Endothelial cell of umbilical vein (primary cell): ENCODE results near the gene MAP3K10. TPM values are rescaled to one million over a fixed set of nuclear protein-coding genes. Genes with fewer than 3 reads are reported as not detected.

Experiments
- BruUV-seq: library from RNA; stranded (reverse); fragments of 400-500 nt; replicated peaks from 2 replicates; lab custom pipeline; 2021; lab: Mats Ljungman, UMichigan
- CTCF ChIA-PET: fragments of 300-600, 350-600 bp; sonication (Branson Sonifier 250); formaldehyde crosslinking; loops from one replicate; lab custom pipeline; 2021; ENCODE audit warnings: antibody characterized with exemption, inconsistent platforms; lab: Charles Lee
- POLR2A ChIA-PET: fragments of 300-600, 350-600 bp; sonication (Branson Sonifier 250); formaldehyde crosslinking; loops from one replicate; lab custom pipeline; 2021; ENCODE audit warnings: antibody characterized with exemption, inconsistent platforms; lab: Charles Lee
- DNase-seq: peaks from one replicate; pipeline ENCODE4 v3.0.0-alpha.2; 2011; ENCODE audit warnings: low read depth, low spot score
- FAIRE-seq: peaks from 2 replicates; lab custom pipeline; 2011; peaks lifted over from hg19 to GRCh38; lab: Jason Lieb, UNC
- H2AFZ ChIP-seq: 2 replicates; pipeline ENCODE4 v1.6.0; 2012; ENCODE audit warnings: low read depth, low read length, control low read depth, inconsistent platforms
- H3K27ac ChIP-seq: 2 replicates; pipeline ENCODE4 v1.5.1; 2011; ENCODE audit warnings: low read depth, mild to moderate bottlenecking, control low read depth, low read length, moderate library complexity; ENCODE audit not compliant: insufficient read depth
- H3K27me3 ChIP-seq, 2 experiments: 2 replicates each; pipeline versions ENCODE4 v1.6.0 to v1.6.1; 2011; ENCODE audit warnings: low read length in 2 of 2, mixed read lengths in 1 of 2; ENCODE audit not compliant: control insufficient read depth in 2 of 2, insufficient read depth in 2 of 2
- H3K36me3 ChIP-seq, 2 experiments: 2 replicates in 1 of 2; 3 replicates in 1 of 2; pipeline ENCODE4 v1.5.1; 2011; ENCODE audit warnings: low read length in 2 of 2, mild to moderate bottlenecking in 1 of 2, moderate library complexity in 1 of 2; ENCODE audit not compliant: control insufficient read depth in 2 of 2, insufficient read depth in 2 of 2; ENCODE audit errors: extremely low read depth in 1 of 2
- H3K4me1 ChIP-seq: 3 replicates; pipeline ENCODE4 v1.5.1; 2011; ENCODE audit warnings: mild to moderate bottlenecking, low read length; ENCODE audit not compliant: control insufficient read depth, insufficient read depth; ENCODE audit errors: extremely low read depth
- H3K4me2 ChIP-seq: 2 replicates; pipeline ENCODE4 v1.6.1; 2011; ENCODE audit warnings: low read length, control low read depth, mixed read lengths; ENCODE audit not compliant: insufficient read depth
- H3K4me3 ChIP-seq, 3 experiments: fragments of 200-600 bp in 1 of 3; sonication (generic), shearing (Covaris generic) in 1 of 3; replicated peaks in 1 of 3; 2 replicates each; pipeline ENCODE4 v1.5.1; 2011 to 2016; ENCODE audit warnings: control low read depth in 3 of 3, low read length in 3 of 3, mild to moderate bottlenecking in 2 of 3, inconsistent platforms in 1 of 3, low read depth in 1 of 3, moderate library complexity in 1 of 3; ENCODE audit not compliant: insufficient read depth in 1 of 3
- H3K79me2 ChIP-seq: 2 replicates; pipeline ENCODE4 v1.6.0; 2012; ENCODE audit warnings: low read length, inconsistent platforms; ENCODE audit not compliant: control insufficient read depth, insufficient read depth
- H3K9ac ChIP-seq: replicated peaks from 2 replicates; pipeline ENCODE3; 2011; ENCODE audit warnings: low read length, control low read depth; ENCODE audit not compliant: insufficient read depth; ENCODE audit errors: extremely low read depth
- H3K9me1 ChIP-seq: replicated peaks from 3 replicates; pipeline ENCODE4 v1.6.0; 2011; ENCODE audit warnings: mild to moderate bottlenecking, low read length; ENCODE audit not compliant: control insufficient read depth, insufficient read depth; ENCODE audit errors: extremely low read depth
- H3K9me3 ChIP-seq: replicated peaks from 2 replicates; pipeline ENCODE4 v1.5.1; 2012; ENCODE audit warnings: low read length, inconsistent platforms; ENCODE audit not compliant: control insufficient read depth, insufficient read depth
- H4K20me1 ChIP-seq: replicated peaks from 2 replicates; pipeline ENCODE3; 2011; ENCODE audit warnings: mild to moderate bottlenecking, low read length; ENCODE audit not compliant: control insufficient read depth, insufficient read depth; ENCODE audit errors: extremely low read depth
- EZH2 ChIP-seq: IDR thresholded peaks from 2 replicates; pipeline ENCODE4 v1.6.1; 2012; ENCODE audit warnings: borderline replicate concordance, low read depth, mild to moderate bottlenecking, moderate library complexity, low read length, inconsistent platforms; ENCODE audit not compliant: severe bottlenecking
- FOS ChIP-seq: IDR thresholded peaks from 2 replicates; pipeline ENCODE4 v1.6.1; 2011; ENCODE audit warnings: mild to moderate bottlenecking, low read length, moderate library complexity, borderline replicate concordance; ENCODE audit not compliant: insufficient read depth
- GATA2 ChIP-seq: IDR thresholded peaks from 2 replicates; pipeline ENCODE4 v1.7.0; 2011; ENCODE audit warnings: low read depth, mild to moderate bottlenecking, moderate library complexity, mixed read lengths, low read length; ENCODE audit not compliant: insufficient read length, insufficient read depth
- JUN ChIP-seq: IDR thresholded peaks from 2 replicates; pipeline ENCODE4 v1.6.1; 2011; ENCODE audit warnings: borderline replicate concordance, low read depth; ENCODE audit not compliant: insufficient read length, insufficient read depth
- MYC ChIP-seq: IDR thresholded peaks from one replicate; pipeline ENCODE4 v1.6.1; 2011; ENCODE audit warnings: mild to moderate bottlenecking, low read depth, low read length
- POLR2A ChIP-seq: IDR thresholded peaks from 2 replicates; pipeline ENCODE4 v1.6.1; 2012; ENCODE audit warnings: low read depth, mild to moderate bottlenecking, control low read depth, low read length
- POLR2AphosphoS5 ChIP-seq: IDR thresholded peaks from 2 replicates; pipeline ENCODE4 v1.6.1; 2012; ENCODE audit warnings: low read depth, mild to moderate bottlenecking, control low read depth, low read length, moderate library complexity; ENCODE audit not compliant: insufficient read depth
- dilution Hi-C: fragments of 300-500 bp; cut with MboI; formaldehyde crosslinking; loops from one replicate; pipeline ENCODE4 v1.15.0; 2019; ENCODE audit warnings: low sequenced_read_pairs; ENCODE audit not compliant: extremely low pct_ligation_motif_present
- intact Hi-C: fragments of 100-400 bp; cut with micrococcal nuclease; formaldehyde crosslinking; loops from one replicate; pipeline ENCODE4 v1.10.0; 2022
- polyA plus RNA-seq, 4 experiments: library from polyadenylated mRNA; depleted of rRNA in 3 of 4; stranded (reverse) in 3 of 4; unstranded in 1 of 4; fragments of >200 nt; gene quantifications; 2 replicates each; pipeline versions ENCODE4 v1.2.1 to v1.2.3, GENCODE V29; 2011 to 2012; ENCODE audit warnings: missing spikeins in 1 of 4
- total RNA-seq: library from RNA; stranded (reverse); gene quantifications from 2 replicates; pipeline ENCODE4 v1.2.3, GENCODE V29; 2021
- TF ChIP-seq, protein P1 (sequence below): IDR thresholded peaks from 2 replicates; pipeline ENCODE4 v1.6.1; 2011; ENCODE audit not compliant: insufficient read depth, insufficient read length
- TF ChIP-seq, protein P2 (sequence below), 2 donors: IDR thresholded peaks; 1 replicate in 1 of 2; 2 replicates in 1 of 2; pipeline ENCODE4 v1.5.1; 2011; ENCODE audit warnings: low read length in 2 of 2, mild to moderate bottlenecking in 2 of 2, moderate library complexity in 2 of 2, control low read depth in 1 of 2, inconsistent platforms in 1 of 2, low read depth in 1 of 2; ENCODE audit not compliant: insufficient read depth in 1 of 2; ENCODE audit errors: extremely low read depth in 1 of 2

Gene MAP3K10
- total and polyA plus RNA-seq, 2 donors (not counting 3 experiments of a cell fraction or from before 2014, with no cell fraction given), result 6.3 to 19.4 TPM

DNA sequence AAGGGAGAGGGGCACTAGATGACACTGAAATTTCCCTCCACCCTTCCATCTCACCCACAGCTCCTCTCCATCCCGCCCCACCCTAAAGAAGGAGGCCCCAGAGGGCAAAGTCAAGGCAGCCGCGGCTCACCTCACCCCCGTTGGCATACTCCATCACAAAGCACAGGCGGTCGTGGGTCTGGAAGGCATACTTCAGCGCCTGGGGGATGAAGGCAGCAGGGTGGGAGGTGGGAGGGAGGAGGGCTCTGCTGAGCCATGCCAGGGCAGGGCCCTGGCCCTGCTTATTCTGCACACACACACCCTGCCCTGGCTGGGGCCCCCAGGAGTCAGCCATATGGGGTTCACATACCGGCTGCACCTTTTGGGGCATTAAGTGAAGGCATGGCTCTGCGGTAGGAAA lies 47.5 kb downstream of the MAP3K10 start:
- Histone ChIP-seq H3K9ac (no peak overlapping the region), H4K20me1 (no peaks in the 10 kb centered on the region), H3K27me3 (no peaks in the 10 kb centered on the region), H3K79me2 (no peaks in the 10 kb centered on the region), H3K4me2 (no peak overlapping the region), H3K27ac (no peak overlapping the region), H3K9me3 (no peaks in the 10 kb centered on the region), H3K4me1 (peaks cover 20% of the 10 kb centered on the region), H3K9me1 (no peaks in the 10 kb centered on the region), H3K36me3 (peaks cover 4 to 39% of the 10 kb centered on the region in 2 experiments), H3K4me3 (no peak overlapping the region), H2AFZ (no peak overlapping the region)
- CTCF ChIA-PET, result no interaction called here
- no TSS peak for BruUV-seq
- no peak for FAIRE-seq
- DNase-seq, result no peak
- no peak for TF ChIP-seq GATA2
- TF ChIP-seq POLR2A, result no peak
- TF ChIP-seq FOS, result no peak
- no peak for TF ChIP-seq EZH2
- no peak for TF ChIP-seq POLR2AphosphoS5
- TF ChIP-seq JUN, result no peak
- TF ChIP-seq, protein P1, sequence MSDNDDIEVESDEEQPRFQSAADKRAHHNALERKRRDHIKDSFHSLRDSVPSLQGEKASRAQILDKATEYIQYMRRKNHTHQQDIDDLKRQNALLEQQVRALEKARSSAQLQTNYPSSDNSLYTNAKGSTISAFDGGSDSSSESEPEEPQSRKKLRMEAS, result no peak
- TF ChIP-seq, protein P2, sequence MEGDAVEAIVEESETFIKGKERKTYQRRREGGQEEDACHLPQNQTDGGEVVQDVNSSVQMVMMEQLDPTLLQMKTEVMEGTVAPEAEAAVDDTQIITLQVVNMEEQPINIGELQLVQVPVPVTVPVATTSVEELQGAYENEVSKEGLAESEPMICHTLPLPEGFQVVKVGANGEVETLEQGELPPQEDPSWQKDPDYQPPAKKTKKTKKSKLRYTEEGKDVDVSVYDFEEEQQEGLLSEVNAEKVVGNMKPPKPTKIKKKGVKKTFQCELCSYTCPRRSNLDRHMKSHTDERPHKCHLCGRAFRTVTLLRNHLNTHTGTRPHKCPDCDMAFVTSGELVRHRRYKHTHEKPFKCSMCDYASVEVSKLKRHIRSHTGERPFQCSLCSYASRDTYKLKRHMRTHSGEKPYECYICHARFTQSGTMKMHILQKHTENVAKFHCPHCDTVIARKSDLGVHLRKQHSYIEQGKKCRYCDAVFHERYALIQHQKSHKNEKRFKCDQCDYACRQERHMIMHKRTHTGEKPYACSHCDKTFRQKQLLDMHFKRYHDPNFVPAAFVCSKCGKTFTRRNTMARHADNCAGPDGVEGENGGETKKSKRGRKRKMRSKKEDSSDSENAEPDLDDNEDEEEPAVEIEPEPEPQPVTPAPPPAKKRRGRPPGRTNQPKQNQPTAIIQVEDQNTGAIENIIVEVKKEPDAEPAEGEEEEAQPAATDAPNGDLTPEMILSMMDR (IDR thresholded peaks at IDR 0.05; ENCODE audit: extremely low read depth in 1 of 2, insufficient read depth in 1 of 2, low read depth in 1 of 2, low read length in 2 of 2), result no peak
- no peak for TF ChIP-seq MYC
- intact Hi-C loops (no loop called here), dilution Hi-C loops (no loop called here)
- POLR2A ChIA-PET, result no interaction called here
